ENCODE data around the gene WDR90. TPM values are rescaled to one million over a fixed set of nuclear protein-coding genes. Genes with fewer than 3 reads are reported as not detected.

Gene WDR90
- total and polyA plus RNA-seq, 2 of the 13 experiments (the other 11 are each of a cell fraction or from before 2014, with no cell fraction given): 14.9 to 28.9 TPM

DNA sequence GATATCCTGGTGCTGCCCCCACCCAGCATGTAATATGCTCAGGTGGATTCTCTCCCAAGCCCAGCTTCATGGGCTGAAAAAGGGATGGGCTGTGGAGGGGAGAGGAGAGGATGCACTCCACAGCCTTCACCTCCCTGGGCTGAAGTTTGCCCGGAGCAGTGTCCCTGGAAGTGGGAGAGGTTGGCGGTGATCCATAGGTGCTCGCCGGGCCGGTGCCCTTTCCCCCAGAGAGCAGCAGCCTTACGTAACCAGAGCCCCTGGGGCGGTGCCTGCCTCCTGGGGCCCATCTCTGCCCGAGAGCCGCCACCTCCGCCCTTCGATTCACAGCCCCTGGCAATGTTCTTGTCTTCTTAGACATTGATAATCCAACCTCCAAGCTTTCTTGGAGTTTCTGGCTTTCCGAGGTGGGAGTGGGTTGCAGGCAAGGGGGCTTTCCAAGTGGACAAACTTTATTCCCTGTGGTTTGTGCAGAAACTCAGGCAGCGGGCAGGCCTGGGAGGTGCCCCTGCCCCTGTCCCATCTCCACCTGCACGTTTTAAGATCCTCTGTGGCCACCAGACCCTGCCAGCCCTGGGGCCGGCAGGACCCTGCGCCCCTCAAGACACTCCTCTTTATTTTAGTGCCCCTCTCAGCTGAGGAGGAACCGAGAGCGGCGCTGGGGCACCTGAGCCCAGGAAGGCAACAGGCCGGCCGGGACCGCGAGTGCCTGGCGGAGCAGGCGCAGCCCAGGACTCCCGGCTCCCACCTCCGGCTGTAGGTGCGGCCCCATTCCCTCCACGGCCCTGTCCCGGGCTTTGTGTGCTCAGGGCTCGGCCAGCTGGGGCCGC is 3.1 kb upstream of the WDR90 start (continued):
- TF ChIP-seq, protein P1, sequence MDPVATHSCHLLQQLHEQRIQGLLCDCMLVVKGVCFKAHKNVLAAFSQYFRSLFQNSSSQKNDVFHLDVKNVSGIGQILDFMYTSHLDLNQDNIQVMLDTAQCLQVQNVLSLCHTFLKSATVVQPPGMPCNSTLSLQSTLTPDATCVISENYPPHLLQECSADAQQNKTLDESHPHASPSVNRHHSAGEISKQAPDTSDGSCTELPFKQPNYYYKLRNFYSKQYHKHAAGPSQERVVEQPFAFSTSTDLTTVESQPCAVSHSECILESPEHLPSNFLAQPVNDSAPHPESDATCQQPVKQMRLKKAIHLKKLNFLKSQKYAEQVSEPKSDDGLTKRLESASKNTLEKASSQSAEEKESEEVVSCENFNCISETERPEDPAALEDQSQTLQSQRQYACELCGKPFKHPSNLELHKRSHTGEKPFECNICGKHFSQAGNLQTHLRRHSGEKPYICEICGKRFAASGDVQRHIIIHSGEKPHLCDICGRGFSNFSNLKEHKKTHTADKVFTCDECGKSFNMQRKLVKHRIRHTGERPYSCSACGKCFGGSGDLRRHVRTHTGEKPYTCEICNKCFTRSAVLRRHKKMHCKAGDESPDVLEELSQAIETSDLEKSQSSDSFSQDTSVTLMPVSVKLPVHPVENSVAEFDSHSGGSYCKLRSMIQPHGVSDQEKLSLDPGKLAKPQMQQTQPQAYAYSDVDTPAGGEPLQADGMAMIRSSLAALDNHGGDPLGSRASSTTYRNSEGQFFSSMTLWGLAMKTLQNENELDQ (CRISPR knock-in tag; IDR thresholded peaks at IDR 0.05; ENCODE audit: borderline replicate concordance): no peak
- TF ChIP-seq ZNF326 (CRISPR knock-in tag; IDR thresholded peaks at IDR 0.05; ENCODE audit: borderline replicate concordance) (peak; percentile 75; the same call in 1 of the 2 replicates), ZXDC (CRISPR knock-in tag; IDR thresholded peaks at IDR 0.05) (peak; percentile 64; the same call in 1 of the 2 replicates), DBP (CRISPR knock-in tag; IDR thresholded peaks at IDR 0.05; ENCODE audit: not compliant biosample characterization) (no peak), ISX (CRISPR knock-in tag; conservative IDR thresholded peaks at IDR 0.05) (no peak), NFE2L2 (IDR thresholded peaks at IDR 0.05; ENCODE audit: low read length) (no peak), SAFB2 (CRISPR knock-in tag; IDR thresholded peaks at IDR 0.05; ENCODE audit: borderline replicate concordance, low read depth) (0 out of 2 replicates have a peak, but pooled peaks have one; percentile 37), ZMYM3 (CRISPR knock-in tag; IDR thresholded peaks at IDR 0.05) (0 out of 2 replicates have a peak, but pooled peaks have one; percentile 29), MTF2 (CRISPR knock-in tag; IDR thresholded peaks at IDR 0.05; ENCODE audit: borderline replicate concordance) (no peak), ZNF558 (CRISPR knock-in tag; IDR thresholded peaks at IDR 0.05; ENCODE audit: borderline replicate concordance) (0 out of 2 replicates have a peak, but pooled peaks have one; percentile 41), THAP9 (CRISPR knock-in tag; IDR thresholded peaks at IDR 0.05; ENCODE audit: borderline replicate concordance) (no peak)
- TF ChIP-seq, protein P2, sequence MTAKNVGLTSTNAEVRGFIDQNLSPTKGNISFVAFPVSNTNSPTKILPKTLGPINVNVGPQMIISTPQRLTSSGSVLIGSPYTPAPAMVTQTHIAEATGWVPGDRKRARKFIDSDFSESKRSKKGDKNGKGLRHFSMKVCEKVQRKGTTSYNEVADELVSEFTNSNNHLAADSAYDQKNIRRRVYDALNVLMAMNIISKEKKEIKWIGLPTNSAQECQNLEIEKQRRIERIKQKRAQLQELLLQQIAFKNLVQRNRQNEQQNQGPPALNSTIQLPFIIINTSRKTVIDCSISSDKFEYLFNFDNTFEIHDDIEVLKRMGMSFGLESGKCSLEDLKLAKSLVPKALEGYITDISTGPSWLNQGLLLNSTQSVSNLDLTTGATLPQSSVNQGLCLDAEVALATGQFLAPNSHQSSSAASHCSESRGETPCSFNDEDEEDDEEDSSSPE (CRISPR knock-in tag; IDR thresholded peaks at IDR 0.05): no peak
- TF ChIP-seq, protein P3, sequence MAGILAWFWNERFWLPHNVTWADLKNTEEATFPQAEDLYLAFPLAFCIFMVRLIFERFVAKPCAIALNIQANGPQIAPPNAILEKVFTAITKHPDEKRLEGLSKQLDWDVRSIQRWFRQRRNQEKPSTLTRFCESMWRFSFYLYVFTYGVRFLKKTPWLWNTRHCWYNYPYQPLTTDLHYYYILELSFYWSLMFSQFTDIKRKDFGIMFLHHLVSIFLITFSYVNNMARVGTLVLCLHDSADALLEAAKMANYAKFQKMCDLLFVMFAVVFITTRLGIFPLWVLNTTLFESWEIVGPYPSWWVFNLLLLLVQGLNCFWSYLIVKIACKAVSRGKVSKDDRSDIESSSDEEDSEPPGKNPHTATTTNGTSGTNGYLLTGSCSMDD (CRISPR knock-in tag; IDR thresholded peaks at IDR 0.05): no peak
- TF ChIP-seq, protein P4, sequence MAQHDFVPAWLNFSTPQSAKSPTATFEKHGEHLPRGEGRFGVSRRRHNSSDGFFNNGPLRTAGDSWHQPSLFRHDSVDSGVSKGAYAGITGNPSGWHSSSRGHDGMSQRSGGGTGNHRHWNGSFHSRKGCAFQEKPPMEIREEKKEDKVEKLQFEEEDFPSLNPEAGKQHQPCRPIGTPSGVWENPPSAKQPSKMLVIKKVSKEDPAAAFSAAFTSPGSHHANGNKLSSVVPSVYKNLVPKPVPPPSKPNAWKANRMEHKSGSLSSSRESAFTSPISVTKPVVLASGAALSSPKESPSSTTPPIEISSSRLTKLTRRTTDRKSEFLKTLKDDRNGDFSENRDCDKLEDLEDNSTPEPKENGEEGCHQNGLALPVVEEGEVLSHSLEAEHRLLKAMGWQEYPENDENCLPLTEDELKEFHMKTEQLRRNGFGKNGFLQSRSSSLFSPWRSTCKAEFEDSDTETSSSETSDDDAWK (CRISPR knock-in tag; IDR thresholded peaks at IDR 0.05): no peak
